HCT116 (cell line): Measurements from ENCODE around the gene GLYATL3. TPM values are rescaled to one million over a fixed set of nuclear protein-coding genes. Genes with fewer than 3 reads are reported as not detected.
A peak's percentile ranks its signal among the peaks of the same experiment; 100 is the strongest.

ENCODE experiments used
- ATAC-seq: fragments of 200-7000 bp; cut with Tn5 transposase; 2 replicates; pipeline ENCODE4 v1.9.1; 2020; ENCODE audit warnings: mild to moderate bottlenecking, moderate library complexity
- BruUV-seq: library from RNA; stranded (reverse); fragments of 400-500 nt; replicated peaks from 2 replicates; lab custom pipeline; 2021; lab: Mats Ljungman, UMichigan
- CTCF ChIA-PET: fragments of 300-600 bp; sonication (Branson Sonifier 250); formaldehyde crosslinking; loops from one replicate; lab custom pipeline; 2021; ENCODE audit warnings: antibody characterized with exemption; lab: Charles Lee
- POLR2A ChIA-PET: fragments of 300-600, 350-600 bp; sonication (Branson Sonifier 250); formaldehyde crosslinking; loops from one replicate; lab custom pipeline; 2021; ENCODE audit warnings: antibody characterized with exemption; lab: Charles Lee
- RAD21 ChIA-PET, 2 experiments: fragments of 300-600 bp; sonication (Branson Sonifier 250); formaldehyde crosslinking; loops; one replicate each; lab custom pipeline; 2023; ENCODE audit warnings: low total read pairs in 2 of 2; ENCODE audit not compliant: uncharacterized antibody in 2 of 2, unreplicated experiment in 2 of 2, low non-redundant PET in 1 of 2; lab: Charles Lee
- DNase-seq: peaks from one replicate; pipeline ENCODE4 v3.0.0-alpha.2; 2010; ENCODE audit warnings: low read depth, low spot score
- H2AFZ ChIP-seq: fragments of 200-600 bp; shearing (Covaris generic), sonication (generic); 2 replicates; pipeline ENCODE4 v1.6.1; 2017; ENCODE audit warnings: low read depth, mixed run types, mixed read lengths, antibody characterized with exemption, low read length; ENCODE audit not compliant: poor library complexity, severe bottlenecking
- H3K27ac ChIP-seq: 2 replicates; pipeline ENCODE4 v1.5.1; 2012; ENCODE audit warnings: low read depth, low read length
- H3K27me3 ChIP-seq: fragments of 200-600 bp; sonication (generic); 2 replicates; pipeline ENCODE4 v1.6.1; 2016; ENCODE audit warnings: mixed run types, low read length, mixed read lengths; ENCODE audit not compliant: insufficient read depth
- H3K36me3 ChIP-seq, 2 experiments: fragments of 200-500 bp in 1 of 2; fragments of 200-600 bp in 1 of 2; sonication (Bioruptor generic) in 1 of 2; sonication (generic) in 1 of 2; 2 replicates each; pipeline versions ENCODE4 v1.5.1 to v1.6.1; 2014 to 2016; ENCODE audit warnings: low read length in 2 of 2, inconsistent platforms in 1 of 2, mixed read lengths in 1 of 2, mixed run types in 1 of 2; ENCODE audit not compliant: insufficient read depth in 2 of 2, control insufficient read depth in 1 of 2
- H3K4me1 ChIP-seq, 2 experiments: fragments of 200-600 bp in 1 of 2; sonication (generic) in 1 of 2; 2 replicates each; pipeline versions ENCODE4 v1.5.1 to v1.6.1; 2012 to 2017; ENCODE audit warnings: low read length in 2 of 2, inconsistent platforms in 1 of 2, mild to moderate bottlenecking in 1 of 2, mixed read lengths in 1 of 2, mixed run types in 1 of 2, moderate library complexity in 1 of 2; ENCODE audit not compliant: insufficient read depth in 2 of 2, control insufficient read depth in 1 of 2
- H3K4me2 ChIP-seq: fragments of 200-600 bp; sonication (generic); 2 replicates; pipeline ENCODE4 v1.6.1; 2017; ENCODE audit warnings: mixed run types, low read length, mixed read lengths
- H3K4me3 ChIP-seq, 2 experiments: fragments of 200-600 bp in 1 of 2; sonication (generic) in 1 of 2; replicated peaks in 1 of 2; 2 replicates each; pipeline ENCODE4 v1.5.1; 2011 to 2016; ENCODE audit warnings: low read length in 2 of 2, control low read depth in 1 of 2, low read depth in 1 of 2, mild to moderate bottlenecking in 1 of 2, mixed read lengths in 1 of 2, mixed run types in 1 of 2
- H3K79me2 ChIP-seq: fragments of 200-600 bp; sonication (generic); 2 replicates; pipeline ENCODE4 v1.6.1; 2017; ENCODE audit warnings: mild to moderate bottlenecking, mixed run types, low read length, moderate library complexity, mixed read lengths; ENCODE audit not compliant: insufficient read depth
- H3K9ac ChIP-seq: fragments of 200-600 bp; sonication (generic); 2 replicates; pipeline ENCODE4 v1.6.1; 2016; ENCODE audit warnings: low read length, mixed read lengths
- H3K9me2 ChIP-seq: fragments of 200-600 bp; sonication (generic), shearing (Covaris generic); 2 replicates; pipeline ENCODE4 v1.6.1; 2017; ENCODE audit warnings: mixed run types, mild to moderate bottlenecking, moderate library complexity; ENCODE audit not compliant: insufficient read depth
- H3K9me3 ChIP-seq, 2 experiments: fragments of 200-500 bp in 1 of 2; fragments of 200-600 bp in 1 of 2; sonication (Bioruptor generic) in 1 of 2; sonication (generic) in 1 of 2; 2 replicates each; pipeline ENCODE4 v1.6.1; 2014 to 2017; ENCODE audit warnings: low read length in 2 of 2, mixed read lengths in 2 of 2, inconsistent platforms in 1 of 2, low read depth in 1 of 2, mild to moderate bottlenecking in 1 of 2, mixed run types in 1 of 2, moderate library complexity in 1 of 2; ENCODE audit not compliant: control insufficient read depth in 1 of 2, insufficient read depth in 1 of 2
- H4K20me1 ChIP-seq: fragments of 200-600 bp; sonication (generic), shearing (Covaris generic); 2 replicates; pipeline ENCODE4 v1.6.1; 2017; ENCODE audit warnings: mixed run types, mild to moderate bottlenecking, moderate library complexity; ENCODE audit not compliant: insufficient read depth
- CBX3 ChIP-seq: IDR thresholded peaks from 2 replicates; pipeline ENCODE4 v1.6.1; 2012; ENCODE audit warnings: low read depth
- CEBPB ChIP-seq: IDR thresholded peaks from 2 replicates; pipeline ENCODE4 v1.6.1; 2012; ENCODE audit warnings: low read depth
- EGR1 ChIP-seq: IDR thresholded peaks from 2 replicates; pipeline ENCODE4 v1.6.1; 2012; ENCODE audit warnings: low read depth
- ELF1 ChIP-seq: IDR thresholded peaks from 2 replicates; pipeline ENCODE4 v1.6.1; 2012; ENCODE audit warnings: low read depth, borderline replicate concordance
- EZH2phosphoT487 ChIP-seq: fragments of 200-600 bp; IDR thresholded peaks from 2 replicates; pipeline ENCODE4 v1.6.1; 2018; ENCODE audit warnings: antibody characterized with exemption, borderline replicate concordance
- POLR2A ChIP-seq: IDR thresholded peaks from 2 replicates; pipeline ENCODE4 v1.7.0; 2011; ENCODE audit warnings: borderline replicate concordance; ENCODE audit not compliant: insufficient read depth, insufficient read length; ENCODE audit errors: extremely low read depth
- POLR2AphosphoS5 ChIP-seq: IDR thresholded peaks from 2 replicates; pipeline ENCODE4 v1.6.1; 2011; ENCODE audit warnings: mild to moderate bottlenecking, low read depth, low read length, moderate library complexity
- RAD21 ChIP-seq: IDR thresholded peaks from 2 replicates; pipeline ENCODE4 v1.6.1; 2012; ENCODE audit warnings: low read depth, mild to moderate bottlenecking
- SRF ChIP-seq: IDR thresholded peaks from 2 replicates; pipeline ENCODE4 v1.6.1; 2012; ENCODE audit warnings: low read depth
- ZFX ChIP-seq: fragments of 450-650 bp; IDR thresholded peaks from 2 replicates; pipeline ENCODE4 v1.6.1; 2017
- ZNF274 ChIP-seq: fragments of 200-500 bp; sonication (Bioruptor generic); IDR thresholded peaks from 2 replicates; pipeline ENCODE4 v1.6.1; 2014; ENCODE audit warnings: mild to moderate bottlenecking, low read depth, low read length, inconsistent platforms
- intact Hi-C: fragments of 100-400 bp; cut with micrococcal nuclease; formaldehyde crosslinking; loops from 2 replicates; pipeline ENCODE4 v1.10.0; 2022
- total RNA-seq: library from RNA; stranded (reverse); gene quantifications from one replicate; pipeline ENCODE4 v1.2.1, GENCODE V29; 2021; ENCODE audit not compliant: unreplicated experiment
- TF ChIP-seq, protein P1 (sequence below): IDR thresholded peaks from 2 replicates; pipeline ENCODE4 v1.6.1; 2012
- TF ChIP-seq, protein P2 (sequence below): IDR thresholded peaks from 2 replicates; pipeline ENCODE4 v1.6.1; 2012; ENCODE audit warnings: low read depth

The GLYATL3 gene
- total RNA-seq, 1 experiment from 2014 or later, result not detected

- Histone ChIP-seq H3K36me3 (no peaks in the 10 kb centered on the region), H3K79me2 (no peaks in the 10 kb centered on the region), H3K4me1 (peaks cover 20% of the 10 kb centered on the region in 2 experiments), H3K4me3 (no peak overlapping the region), H2AFZ (peak overlapping the region; percentile 96), H3K9ac (no peak overlapping the region), H3K9me3 (no peaks in the 10 kb centered on the region), H3K27ac (peak overlapping the region; percentile 57; the same call in 1 of the 2 replicates), H3K4me2 (peak overlapping the region; percentile 46), H3K27me3 (no peaks in the 10 kb centered on the region), H4K20me1 (no peaks in the 10 kb centered on the region), H3K9me2 (no peaks in the 10 kb centered on the region)
- CTCF ChIA-PET, result interaction anchor here (1.2 to 5.0 kb wide), 5 partner anchors 8 to 81 kb away, joined by 3 to 30 read pairs (median 6); partner anchors contain the start of gene C6orf141
- TF ChIP-seq EZH2phosphoT487 (no peak), CEBPB (no peak), ZNF274 (no peak), ELF1 (no peak), RAD21 (no peak), EGR1 (no peak), POLR2A (no peak), SRF (no peak), ZFX (no peak), POLR2AphosphoS5 (no peak), CBX3 (no peak)
- TF ChIP-seq, protein P1, sequence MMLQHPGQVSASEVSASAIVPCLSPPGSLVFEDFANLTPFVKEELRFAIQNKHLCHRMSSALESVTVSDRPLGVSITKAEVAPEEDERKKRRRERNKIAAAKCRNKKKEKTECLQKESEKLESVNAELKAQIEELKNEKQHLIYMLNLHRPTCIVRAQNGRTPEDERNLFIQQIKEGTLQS, result no peak
- TF ChIP-seq, protein P2, sequence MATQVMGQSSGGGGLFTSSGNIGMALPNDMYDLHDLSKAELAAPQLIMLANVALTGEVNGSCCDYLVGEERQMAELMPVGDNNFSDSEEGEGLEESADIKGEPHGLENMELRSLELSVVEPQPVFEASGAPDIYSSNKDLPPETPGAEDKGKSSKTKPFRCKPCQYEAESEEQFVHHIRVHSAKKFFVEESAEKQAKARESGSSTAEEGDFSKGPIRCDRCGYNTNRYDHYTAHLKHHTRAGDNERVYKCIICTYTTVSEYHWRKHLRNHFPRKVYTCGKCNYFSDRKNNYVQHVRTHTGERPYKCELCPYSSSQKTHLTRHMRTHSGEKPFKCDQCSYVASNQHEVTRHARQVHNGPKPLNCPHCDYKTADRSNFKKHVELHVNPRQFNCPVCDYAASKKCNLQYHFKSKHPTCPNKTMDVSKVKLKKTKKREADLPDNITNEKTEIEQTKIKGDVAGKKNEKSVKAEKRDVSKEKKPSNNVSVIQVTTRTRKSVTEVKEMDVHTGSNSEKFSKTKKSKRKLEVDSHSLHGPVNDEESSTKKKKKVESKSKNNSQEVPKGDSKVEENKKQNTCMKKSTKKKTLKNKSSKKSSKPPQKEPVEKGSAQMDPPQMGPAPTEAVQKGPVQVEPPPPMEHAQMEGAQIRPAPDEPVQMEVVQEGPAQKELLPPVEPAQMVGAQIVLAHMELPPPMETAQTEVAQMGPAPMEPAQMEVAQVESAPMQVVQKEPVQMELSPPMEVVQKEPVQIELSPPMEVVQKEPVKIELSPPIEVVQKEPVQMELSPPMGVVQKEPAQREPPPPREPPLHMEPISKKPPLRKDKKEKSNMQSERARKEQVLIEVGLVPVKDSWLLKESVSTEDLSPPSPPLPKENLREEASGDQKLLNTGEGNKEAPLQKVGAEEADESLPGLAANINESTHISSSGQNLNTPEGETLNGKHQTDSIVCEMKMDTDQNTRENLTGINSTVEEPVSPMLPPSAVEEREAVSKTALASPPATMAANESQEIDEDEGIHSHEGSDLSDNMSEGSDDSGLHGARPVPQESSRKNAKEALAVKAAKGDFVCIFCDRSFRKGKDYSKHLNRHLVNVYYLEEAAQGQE, result no peak
- ATAC-seq (peak; percentile 51), DNase-seq (no peak)
- intact Hi-C loops, result loop anchor here (1.0 kb wide), 1 partner anchor 8 kb away; the partner anchor contains the start of gene C6orf141
- BruUV-seq, result no TSS peak
- POLR2A ChIA-PET, result interaction anchor here (0.8 to 1.3 kb wide), 4 partner anchors 8 to 15 kb away, joined by 3 to 7 read pairs (median 4); partner anchors contain the start of gene C6orf141
- RAD21 ChIA-PET, result no interaction called here
Observed at GRCh38 chr6:49541936-49542335, 42.2 kb downstream of the GLYATL3 start.
